Stimulated activated CD4-positive, alpha-beta T cell treated with anti-CD3 and anti-CD28 coated beads, Interleukin-1b, Interleukin-23, amount 100 ng/mL, for 4 hours (primary cell): Measurements from ENCODE around the gene CLCN3.
"Not testable (repeated sequence)": the region's sequence is repeated elsewhere in the genome, so short reads cannot be mapped to it uniquely, and the experiment has no call there.

Experiments
- DNase-seq, 2 donors: peaks; one replicate each; pipeline ENCODE4 v3.0.0-alpha.2; 2020; ENCODE audit warnings: low read depth in 2 of 2

Gene CLCN3

DNA sequence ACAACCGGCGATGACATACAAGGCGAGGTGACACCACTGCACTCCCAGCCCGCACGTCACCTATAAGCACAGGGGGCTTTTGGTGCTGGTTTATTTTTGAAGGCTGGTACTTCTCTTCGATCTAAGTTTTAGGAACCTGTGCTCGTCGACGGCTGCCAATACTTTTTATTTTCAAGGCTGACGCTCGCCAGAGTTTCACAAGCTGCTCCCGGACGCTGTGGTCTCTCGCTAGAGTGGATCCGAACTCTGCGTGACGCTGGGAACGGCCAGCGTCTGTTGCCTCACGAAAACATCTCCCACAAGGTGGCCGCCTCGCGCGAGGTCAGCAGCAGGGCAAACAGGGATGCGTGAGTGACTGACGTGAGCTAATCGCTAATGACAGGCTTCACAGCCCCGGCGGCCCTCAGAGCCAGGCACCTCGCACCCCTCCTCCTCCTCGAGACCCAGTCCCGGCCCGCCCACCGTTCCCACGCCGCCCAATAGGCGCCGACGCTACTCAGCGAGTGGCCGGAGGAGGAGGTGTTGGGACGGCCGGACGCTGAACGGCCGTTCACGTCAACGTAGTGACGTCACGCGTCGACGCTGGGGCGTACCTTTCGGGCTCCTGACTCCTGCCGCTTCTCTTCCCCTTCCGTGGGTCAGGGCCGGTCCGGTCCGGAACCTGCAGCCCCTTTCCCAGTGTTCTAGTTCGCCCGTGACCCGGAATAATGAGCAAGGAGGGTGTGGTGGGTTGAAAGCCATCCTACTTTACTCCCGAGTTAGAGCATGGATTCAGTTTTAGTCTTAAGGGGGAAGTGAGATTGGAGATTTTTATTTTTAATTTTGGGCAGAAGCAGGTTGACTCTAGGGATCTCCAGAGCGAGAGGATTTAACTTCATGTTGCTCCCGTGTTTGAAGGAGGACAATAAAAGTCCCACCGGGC lies at the start of gene CLCN3:
CLCN3 (plus strand) TSS at position 621 of the 922 bp plus-strand sequence. CDS start 15,351 bp downstream, outside the sequence.
- DNase-seq, result peak; percentile 60 to 85

DNA sequence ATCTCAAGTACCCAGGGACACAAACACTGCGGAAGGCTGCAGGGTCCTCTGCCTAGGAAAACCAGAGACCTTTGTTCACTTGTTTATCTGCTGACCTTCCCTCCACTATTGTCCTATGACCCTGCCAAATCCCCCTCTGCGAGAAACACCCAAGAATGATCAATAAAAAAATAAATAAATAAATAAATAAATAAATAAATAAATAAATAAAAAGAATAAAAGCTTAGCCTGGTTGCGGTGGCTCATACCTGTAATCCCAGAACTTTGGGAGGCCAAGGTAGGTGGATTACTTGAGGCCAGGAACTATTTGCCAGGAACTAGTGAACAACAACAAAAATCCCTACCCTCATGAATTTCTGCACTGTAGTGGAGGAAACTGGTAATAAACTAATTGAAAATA lies 49.4 kb upstream of the CLCN3 start:
- not testable (repeated sequence) for DNase-seq

DNA sequence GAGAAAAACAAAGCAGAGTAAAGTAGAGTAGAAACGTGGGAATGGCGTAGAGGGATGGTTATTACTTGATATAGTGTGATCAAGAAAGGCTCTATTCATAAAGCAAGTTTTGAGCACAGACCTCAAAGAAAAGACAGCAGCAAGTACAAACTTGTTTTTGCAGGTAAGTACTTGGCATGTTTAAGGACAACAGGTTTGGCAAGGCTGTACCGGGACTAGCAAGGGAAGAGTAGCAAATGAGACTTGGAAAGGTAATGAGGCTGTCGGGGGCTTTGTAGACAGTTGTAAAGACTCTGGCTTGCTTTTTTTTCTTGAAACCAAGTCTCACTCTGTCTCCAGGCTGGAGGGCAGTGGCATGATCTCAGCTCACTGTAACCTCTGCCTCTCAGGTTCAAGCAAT lies 48.9 kb upstream of the CLCN3 start:
- no peak for DNase-seq

DNA sequence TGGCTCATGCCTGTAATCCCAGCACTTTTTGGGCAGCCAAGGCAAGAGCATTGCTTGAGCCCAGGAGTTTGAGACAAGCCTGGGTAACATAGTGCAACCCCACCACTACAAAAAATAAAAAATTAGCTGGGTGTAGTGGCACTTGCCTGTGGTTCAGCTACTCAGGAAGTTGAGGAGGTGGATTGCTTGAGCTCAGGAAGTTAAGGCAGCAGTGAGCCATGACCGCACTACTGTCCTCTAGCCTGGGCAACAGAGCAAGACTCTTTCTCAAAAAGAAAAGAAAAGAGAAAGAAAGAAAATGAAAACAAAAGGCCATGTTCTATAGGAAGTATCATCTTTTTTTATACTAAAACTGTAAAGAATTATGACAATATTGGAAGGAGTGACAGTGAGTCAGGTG lies 46.5 kb upstream of the CLCN3 start:
- no peak for DNase-seq

DNA sequence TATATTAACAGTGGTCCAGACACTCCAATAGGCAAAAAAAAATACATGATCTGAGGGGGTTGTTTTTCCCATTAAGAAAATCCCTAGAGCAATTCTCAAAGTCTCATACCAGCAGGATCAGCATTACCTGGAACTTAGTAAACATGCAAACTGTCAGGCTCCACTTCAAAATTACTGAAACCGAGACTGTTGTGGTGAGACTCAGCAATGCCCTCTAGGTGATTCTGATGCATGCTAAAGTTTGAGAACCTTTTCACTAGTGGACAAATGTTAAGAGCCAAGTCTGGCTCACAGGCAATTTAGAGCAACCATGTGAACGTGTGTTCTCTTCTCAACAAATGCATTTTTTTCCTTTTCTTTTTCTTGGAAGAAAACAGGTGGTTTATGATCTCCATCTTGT lies 38.2 kb upstream of the CLCN3 start:
- no peak for DNase-seq

DNA sequence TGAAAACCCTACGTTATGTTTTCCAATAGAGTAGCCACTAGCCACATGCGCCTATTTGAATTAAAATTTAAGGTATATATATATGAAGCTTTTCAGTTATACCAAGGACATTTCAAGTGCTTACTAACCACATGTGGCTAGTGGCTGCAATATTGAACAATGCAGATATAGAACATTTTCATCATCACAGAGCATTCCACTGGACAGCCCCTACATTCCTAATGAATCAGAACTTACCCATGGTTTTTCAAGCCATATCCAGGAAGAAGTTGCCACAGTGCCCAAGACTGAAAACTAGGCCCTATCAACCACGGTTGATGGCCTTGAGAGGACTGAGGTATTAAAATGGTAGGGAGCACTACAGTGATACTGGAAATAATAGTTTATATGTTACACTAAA lies 37.7 kb upstream of the CLCN3 start:
- DNase-seq, result no peak

DNA sequence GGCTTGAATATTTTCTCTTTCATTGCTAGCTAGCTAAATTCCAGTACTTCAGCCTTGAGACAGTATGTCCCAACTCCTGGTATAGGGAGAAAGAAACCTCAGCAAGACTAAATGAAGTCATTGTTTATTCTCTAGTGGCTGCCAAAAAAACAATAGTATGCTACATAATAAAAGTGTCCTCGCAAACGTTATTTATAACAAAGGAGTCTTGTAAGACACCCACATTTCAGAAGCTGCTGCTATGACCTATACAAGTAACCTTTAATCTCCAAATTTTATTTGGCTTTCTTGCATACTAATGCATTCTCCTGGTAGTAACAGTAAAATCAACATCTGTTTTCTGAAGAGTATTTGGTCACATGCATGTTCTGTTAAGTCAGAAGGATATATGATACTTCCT lies 36.8 kb upstream of the CLCN3 start:
- DNase-seq, result no peak

DNA sequence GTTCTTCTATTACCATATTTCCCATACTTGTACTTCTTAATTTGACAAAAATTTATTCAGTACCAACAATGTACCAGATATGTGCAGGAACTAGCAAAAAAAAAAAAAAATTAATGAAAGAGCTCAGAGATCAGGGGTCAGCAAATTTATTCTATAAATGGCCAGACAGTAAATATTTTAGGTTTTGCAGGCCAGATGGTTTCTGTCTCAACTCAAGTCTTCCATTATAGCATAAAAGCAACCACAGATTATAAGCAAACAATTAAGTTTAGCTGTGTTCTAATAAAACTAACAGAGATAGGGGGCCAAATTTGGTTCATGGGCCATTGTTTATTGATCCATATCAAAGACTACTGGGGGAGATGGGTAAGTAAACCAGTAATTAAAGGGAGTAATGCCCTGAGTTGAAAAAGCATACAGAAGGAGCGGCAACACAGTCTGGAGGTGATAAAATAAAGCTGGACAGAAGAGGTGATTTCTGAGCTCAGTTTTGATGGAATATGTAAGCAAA lies 27.3 kb upstream of the CLCN3 start:
- no peak for DNase-seq

DNA sequence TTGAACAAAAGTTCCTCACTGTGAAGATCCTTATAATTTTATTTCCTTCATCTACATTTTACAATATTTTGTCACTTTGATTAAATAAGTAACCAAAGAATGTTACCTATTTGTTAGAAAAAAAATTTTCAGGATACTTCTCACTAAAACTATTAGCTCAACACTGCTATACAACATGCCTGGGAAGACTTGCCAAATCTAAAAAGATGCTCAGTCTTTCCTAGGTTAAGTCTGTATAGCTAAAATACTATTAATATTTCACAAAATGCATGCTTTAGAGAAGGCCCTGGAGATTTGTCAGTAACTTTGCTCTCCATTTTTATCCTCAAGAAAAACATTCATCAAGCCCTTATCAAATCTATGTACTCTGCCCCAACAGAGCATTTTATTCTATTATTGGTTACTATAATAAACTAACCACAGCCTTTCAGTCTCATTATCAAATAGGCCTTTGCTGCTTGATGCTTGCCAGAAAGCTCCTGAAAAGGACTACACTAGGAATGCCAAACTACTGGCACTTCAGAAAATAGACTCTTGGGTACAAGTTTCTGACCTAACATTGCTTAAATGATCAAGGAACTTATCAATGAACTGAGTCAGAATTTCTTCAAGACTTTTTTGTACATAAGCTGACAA lies 25.7 kb upstream of the CLCN3 start:
- no peak for DNase-seq

DNA sequence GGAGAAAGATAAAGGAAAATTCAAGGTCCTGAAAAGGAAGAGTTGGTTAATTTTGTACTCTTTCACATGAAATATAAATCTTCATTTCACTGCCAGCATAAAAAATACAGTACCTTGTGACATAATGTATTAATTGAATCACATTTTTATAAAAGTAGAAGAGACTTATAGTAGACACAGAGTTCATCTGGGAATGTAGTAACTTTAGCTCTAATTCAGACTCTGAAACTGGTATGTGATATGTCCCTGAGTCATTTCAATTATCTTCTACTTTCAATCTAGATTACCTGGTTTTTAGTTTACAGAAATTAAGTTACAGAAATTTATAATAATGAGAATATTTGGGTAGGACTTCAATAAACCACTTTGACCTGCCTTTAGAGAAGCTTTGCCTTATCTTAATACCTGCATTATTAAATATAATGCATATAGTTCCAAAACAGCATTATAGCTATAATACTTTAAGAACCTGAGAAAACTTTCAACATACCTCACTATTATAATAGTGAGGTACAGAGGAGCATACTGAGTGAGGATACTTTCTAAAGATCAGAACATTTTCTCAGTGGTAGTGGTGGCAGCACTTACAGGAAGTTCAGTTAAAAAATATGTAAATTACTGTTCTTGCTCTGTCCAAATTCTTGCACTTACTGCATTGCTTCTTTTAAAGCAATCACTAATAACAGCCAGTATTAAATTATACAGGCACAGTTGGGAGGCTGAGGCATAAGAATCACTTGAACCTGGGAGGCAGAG lies 19.2 kb upstream of the CLCN3 start:
- DNase-seq, result no peak

DNA sequence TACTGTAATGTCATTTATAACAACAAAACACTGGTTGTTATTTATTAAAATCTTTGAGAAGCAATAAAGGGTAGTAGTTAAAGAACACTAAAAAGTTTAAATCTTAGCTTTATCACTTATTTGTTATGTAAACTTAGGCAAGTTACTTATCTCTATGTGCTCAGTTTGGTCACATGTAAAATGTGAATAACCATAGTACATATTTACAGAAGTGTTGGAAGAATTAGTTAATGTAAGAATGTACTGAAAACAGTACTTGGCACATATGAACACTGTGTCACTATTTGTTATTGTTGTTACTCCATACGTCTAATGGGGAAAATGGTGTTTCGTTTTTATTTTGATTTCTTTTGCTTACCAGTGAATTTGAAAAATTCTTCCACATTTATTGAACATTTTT lies 17.1 kb upstream of the CLCN3 start:
- no peak for DNase-seq

DNA sequence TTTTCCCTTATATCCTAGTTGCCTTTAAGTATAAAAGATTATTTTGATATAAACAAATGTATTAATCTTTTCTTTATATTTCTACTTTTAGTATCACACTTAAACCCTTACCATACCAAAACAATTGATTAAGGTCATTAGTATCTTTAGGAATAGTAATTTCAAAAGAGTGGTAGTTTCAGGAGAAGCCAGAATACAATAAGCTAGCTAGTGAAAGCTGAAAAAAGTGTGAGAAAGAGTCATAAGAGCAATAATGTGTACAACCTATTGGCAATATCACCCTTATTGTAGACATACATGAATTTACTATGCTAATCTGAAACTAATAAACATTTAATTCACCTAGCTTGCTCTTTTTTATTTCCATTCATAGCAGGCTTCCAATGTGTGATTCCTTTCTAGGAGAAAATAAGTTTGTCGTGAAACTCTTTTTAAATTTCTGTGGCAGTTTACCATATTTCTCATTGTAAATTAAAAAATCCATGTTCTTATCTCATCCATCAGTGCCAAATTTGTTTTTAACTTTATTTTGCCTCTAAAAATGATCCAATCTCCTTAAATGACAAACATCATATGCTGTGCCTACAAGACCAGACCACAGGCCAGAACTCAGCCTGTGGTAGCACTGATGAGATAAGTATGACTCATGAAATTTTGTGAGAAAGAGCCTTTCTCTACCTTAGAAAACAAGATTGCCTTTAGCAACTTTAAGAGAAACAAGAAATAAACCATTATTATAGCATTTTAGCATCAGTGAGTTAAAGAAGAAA lies 16.1 kb upstream of the CLCN3 start:
- DNase-seq, result no peak

DNA sequence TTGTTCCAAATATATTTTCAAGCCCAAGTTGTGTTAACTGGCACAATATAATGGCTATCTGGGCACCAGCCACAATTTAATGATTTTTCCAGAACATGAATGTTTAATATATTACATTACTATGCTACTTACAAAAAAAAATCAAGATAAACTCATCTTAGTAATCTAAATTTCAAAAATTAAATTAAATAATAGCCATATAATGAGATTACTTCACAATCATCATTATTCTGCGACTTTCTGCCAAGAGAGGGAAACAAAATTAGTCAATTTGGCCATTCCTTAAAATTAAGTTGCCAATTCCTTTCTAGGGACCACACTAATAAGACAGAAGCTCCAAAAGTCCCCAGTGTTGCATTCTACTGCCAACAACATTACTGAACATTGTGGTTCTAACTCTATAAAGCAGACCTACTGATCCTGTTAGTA lies 15.5 kb upstream of the CLCN3 start:
- no peak for DNase-seq

DNA sequence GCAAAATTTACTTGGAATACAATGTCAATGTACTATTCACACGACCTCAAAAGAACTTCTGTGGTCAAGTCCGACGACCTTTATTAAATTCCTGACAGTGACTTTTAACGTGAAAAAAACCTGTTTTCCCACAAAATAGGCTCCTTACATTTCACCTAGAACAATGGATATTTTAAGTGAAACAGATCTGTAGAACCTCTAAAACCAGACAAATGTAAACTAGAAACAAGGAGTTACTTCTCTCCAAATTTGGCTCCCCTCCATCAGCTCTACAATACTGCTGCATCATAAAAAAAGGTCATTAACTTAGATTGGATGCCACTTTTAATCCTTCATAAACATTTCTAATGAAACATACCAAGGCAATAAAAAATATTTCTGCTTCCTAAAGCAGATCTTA lies 9.2 kb upstream of the CLCN3 start:
- no peak for DNase-seq

DNA sequence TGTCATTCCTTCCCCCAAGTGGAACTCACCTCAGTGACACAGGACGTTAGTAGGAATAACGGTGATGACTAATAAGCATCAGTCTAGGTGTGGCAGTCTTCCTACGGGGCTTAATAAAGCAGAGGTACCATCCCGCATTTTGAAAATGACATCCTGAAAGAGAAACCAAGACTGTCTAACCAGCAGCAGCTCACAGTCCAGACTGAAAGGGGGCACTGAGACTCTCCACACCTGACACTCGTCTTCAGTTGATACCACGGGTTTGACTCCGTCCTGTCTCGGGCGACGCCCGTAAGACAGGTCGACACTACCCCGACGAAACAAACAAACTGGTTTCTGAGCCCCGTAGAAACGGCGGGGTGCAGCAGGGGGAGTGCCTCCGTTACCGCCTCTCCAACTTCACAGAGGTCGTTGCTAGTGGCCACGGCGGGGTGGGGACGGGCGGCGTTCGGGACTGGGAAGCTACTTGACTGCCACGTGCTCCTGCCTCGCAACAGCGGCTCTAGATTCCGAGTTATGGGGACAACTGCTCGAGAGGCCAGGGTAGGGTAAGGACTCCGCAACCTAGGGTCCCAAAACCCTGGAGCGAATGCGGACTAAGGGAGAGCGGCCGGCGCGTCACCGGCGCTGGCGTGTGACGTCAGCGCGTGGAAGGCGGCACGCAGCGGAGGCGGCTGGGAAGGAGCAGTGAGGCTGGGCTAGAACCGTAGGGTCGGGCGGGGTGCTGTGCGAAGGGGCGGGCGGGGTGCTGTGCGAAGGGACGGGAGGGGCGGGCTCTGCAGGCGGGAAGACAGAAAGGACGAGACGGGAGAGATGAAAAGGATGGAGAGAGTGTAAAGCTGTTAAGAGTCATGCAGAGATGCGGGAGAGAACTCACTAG lies 8.1 kb upstream of the CLCN3 start, which contains the start of gene NEK1:
NEK1 (minus strand) TSS at position 593 of the 880 bp plus-strand sequence. CDS start 9,953 bp downstream, outside the sequence.
- DNase-seq, result peak; percentile 75 to 82

DNA sequence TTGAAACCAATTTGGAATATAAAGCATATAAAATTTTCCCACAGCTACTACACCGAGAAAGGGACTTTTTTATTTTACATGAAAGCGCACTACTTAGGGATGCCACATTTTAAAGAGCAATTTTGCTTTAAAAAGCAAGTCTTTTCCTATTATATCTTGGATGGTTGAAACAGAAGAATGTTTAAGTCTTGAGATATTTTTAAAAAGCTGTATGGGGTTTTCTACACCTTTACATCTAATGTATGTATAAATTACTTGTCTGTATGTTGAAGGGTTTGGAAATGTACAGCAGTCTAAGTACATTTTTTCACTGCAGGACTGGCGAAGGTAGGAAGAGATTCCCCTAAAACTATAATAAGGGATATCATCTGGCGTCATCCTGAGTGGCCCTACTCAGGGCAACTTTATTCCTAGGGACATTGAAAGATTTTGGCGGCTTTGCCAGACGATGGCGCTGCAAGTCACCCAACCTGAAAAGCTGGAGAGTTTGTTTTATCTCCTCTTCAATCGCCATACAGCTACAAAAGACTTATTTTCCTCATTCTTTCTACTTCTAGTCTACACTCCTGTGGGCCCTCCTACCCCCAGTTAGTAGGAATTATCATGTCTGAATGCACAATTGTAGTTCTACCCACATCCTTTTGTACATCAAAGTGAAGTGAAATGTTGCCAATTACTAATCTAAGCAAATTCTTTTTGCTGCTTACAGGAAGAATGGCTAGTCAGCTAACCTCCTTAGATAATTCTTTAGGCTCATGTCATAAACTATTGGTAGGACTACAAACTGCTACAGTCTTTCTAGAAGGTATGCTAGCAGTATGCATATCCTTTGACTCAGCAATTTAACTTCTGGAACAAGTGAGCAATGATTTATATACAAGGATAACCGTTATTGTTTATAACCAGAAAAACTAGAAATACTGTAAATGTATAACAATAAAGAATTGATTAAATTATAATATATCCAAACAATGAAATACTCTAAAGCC lies 7.2 kb upstream of the CLCN3 start:
- DNase-seq, result peak; percentile 48 to 55

DNA sequence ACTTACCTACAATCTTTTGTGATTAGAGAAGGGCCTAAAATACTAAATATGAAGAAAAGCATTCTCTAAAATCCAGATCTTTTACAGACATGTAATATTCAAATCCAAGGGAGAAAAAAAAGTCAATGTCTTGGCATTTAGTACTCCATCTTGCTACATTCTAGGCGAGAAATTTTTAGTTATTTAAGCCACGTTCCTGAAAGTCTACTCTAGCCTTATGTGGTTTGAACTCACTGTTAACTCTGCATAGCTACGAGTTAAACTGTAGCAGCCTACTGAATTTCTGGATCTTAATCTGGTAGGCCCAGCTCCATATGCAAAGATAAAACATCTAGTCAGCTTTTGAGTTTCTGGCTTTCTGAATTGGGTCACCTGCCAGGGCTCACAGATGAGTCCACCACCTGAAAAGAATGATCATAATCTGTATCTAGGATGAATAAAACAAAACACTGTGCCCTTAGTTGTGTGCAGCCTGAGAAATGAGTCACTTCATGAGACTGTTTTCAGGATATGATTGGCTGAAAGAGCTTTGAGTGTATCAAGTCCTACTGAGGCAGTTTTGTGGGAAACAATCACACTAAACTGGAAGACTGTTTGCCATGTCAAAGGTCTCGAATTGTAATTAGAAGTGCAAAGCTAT lies 4.8 kb upstream of the CLCN3 start:
- DNase-seq, result no peak

DNA sequence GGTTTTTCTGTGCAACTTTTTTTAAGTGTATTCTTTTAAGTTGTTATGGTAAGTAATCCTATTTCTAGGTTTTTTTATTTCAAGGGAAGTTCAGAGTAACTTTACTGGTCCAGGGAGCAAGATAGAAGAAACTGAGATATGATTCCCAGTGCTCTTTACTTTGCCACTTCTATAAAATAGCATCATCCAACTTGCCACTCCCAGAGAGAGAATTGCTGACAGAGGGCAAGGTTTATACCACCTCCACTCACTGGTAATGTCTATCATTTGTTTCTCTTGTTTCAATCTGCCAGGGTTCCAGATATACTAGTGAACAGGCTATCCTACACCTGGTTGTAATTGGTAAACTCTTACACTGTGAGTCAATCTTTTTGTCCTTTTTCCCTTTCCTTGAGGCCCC lies 3.5 kb upstream of the CLCN3 start:
- DNase-seq, result no peak

DNA sequence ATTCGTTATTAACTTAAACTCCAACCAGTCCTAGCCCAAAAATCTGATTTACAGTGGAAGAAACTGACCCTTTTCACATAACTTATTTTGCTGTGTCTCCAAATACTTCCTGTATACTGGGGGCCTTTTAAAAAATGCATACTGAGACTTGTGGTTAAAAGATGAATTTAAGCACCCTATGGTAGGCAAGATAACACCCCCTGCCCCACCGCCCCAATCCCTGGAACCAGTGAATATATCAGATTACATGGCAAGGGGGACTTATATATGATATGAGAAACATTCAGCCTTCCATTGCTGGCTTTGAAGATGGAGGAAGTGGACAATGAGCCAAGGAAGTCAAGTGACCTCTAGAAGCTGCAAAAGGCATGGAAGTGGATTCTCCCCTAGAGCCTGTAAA lies 3.1 kb upstream of the CLCN3 start:
- DNase-seq, result no peak
